ENCODE data around the gene SMIM38.
"Not testable (repeated sequence)": the region's sequence is repeated elsewhere in the genome, so short reads cannot be mapped to it uniquely, and the experiment has no call there.

The SMIM38 gene

GRCh38 chr11:69140635-69141034 is 15.1 kb upstream of the SMIM38 start:
- DNase-seq = no peak

- no peak for DNase-seq
Observed at GRCh38 chr11:69141742-69142141, 14.0 kb upstream of the SMIM38 start.

- DNase-seq = no peak
Observed at GRCh38 chr11:69142895-69143294, 12.8 kb upstream of the SMIM38 start.

- DNase-seq = no peak
Observed at GRCh38 chr11:69144316-69145049, 11.3 kb upstream of the SMIM38 start.

GRCh38 chr11:69145050-69145380 is 10.7 kb upstream of the SMIM38 start:
- DNase-seq = peak; percentile 79

- no peak for DNase-seq
Observed at GRCh38 chr11:69148377-69148762, 7.4 kb upstream of the SMIM38 start.

GRCh38 chr11:69148806-69149205 is 6.9 kb upstream of the SMIM38 start:
- DNase-seq = no peak

GRCh38 chr11:69149338-69150045 is 6.2 kb upstream of the SMIM38 start:
- DNase-seq = not testable (repeated sequence)

GRCh38 chr11:69150175-69150574 is 5.6 kb upstream of the SMIM38 start:
- DNase-seq = no peak

- DNase-seq = no peak
Observed at GRCh38 chr11:69151836-69152235, 3.9 kb upstream of the SMIM38 start.

- no peak for DNase-seq
Observed at GRCh38 chr11:69152733-69153421, 2.9 kb upstream of the SMIM38 start.

GRCh38 chr11:69153661-69154060 is 2.1 kb upstream of the SMIM38 start:
- peak; percentile 76 for DNase-seq

GRCh38 chr11:69154211-69154913 is 1.4 kb upstream of the SMIM38 start:
- DNase-seq = no peak

- DNase-seq = no peak
Observed at GRCh38 chr11:69154938-69155301, 815 bp upstream of the SMIM38 start.

GRCh38 chr11:69156235-69156639 is 502 bp downstream of the SMIM38 start:
- no peak for DNase-seq

GRCh38 chr11:69156673-69157155 is 979 bp downstream of the SMIM38 start:
- DNase-seq = no peak

GRCh38 chr11:69157156-69157821 is 1.6 kb downstream of the SMIM38 start:
- DNase-seq = peak; percentile 71

GRCh38 chr11:69157822-69158231 is 2.1 kb downstream of the SMIM38 start:
- no peak for DNase-seq

- DNase-seq = no peak
Observed at GRCh38 chr11:69158301-69159149, 2.8 kb downstream of the SMIM38 start.

- no peak for DNase-seq
Observed at GRCh38 chr11:69159150-69159852, 3.6 kb downstream of the SMIM38 start.

All from fibroblast of skin of scalp (primary cell).